Measurements from ENCODE around the gene LHFPL3. TPM values are rescaled to one million over a fixed set of nuclear protein-coding genes. Genes with fewer than 3 reads are reported as not detected.

Gene LHFPL3
- total RNA-seq, 1 experiment from 2014 or later, result not detected

- Histone ChIP-seq H3K4me3 (no peak overlapping the region), H3K27me3 (ENCODE audit: insufficient read depth, low read depth) (peaks cover 23% of the 10 kb centered on the region), H3K4me1 (replicated peaks; ENCODE audit: insufficient read depth) (no peaks in the 10 kb centered on the region), H3K27ac (no peak overlapping the region), H4K20me1 (ENCODE audit: insufficient read depth) (no peaks in the 10 kb centered on the region), H3K79me2 (ENCODE audit: low read depth) (no peaks in the 10 kb centered on the region), H3F3A (ENCODE audit: insufficient read depth, low read depth) (no peaks in the 10 kb centered on the region), H2AFZ (no peak overlapping the region), H3K4me2 (no peak overlapping the region), H3K36me3 (ENCODE audit: low read depth) (no peaks in the 10 kb centered on the region), H3K9me2 (ENCODE audit: insufficient read depth) (no peaks in the 10 kb centered on the region), H3K9me3 (ENCODE audit: insufficient read depth, low read depth) (no peaks in the 10 kb centered on the region)
- TF ChIP-seq CTCF (conservative IDR thresholded peaks at IDR 0.05), result no peak
- TF ChIP-seq EZH2 (IDR thresholded peaks at IDR 0.05; ENCODE audit: low read depth), result no peak
- ChIA-PET CTCF (no interaction called here), POLR2A (ENCODE audit: unreplicated experiment) (no interaction called here)
- no peak for DNase-seq
- intact Hi-C loops (cut with micrococcal nuclease; ENCODE audit: unreplicated experiment), result no loop called here
- BruUV-seq (replicated peaks), result no TSS peak
These were observed 430.1 kb downstream of the LHFPL3 start for GRCh38 chr7:104758504-104758903.

GRCh38 chr7:104761892-104762291 is 433.5 kb downstream of the LHFPL3 start:
- ChIA-PET CTCF (no interaction called here), POLR2A (ENCODE audit: unreplicated experiment) (no interaction called here)
- no peaks in the 10 kb centered on the region for H3K36me3 ChIP-seq (ENCODE audit: low read depth)
- no peaks in the 10 kb centered on the region for H3F3A ChIP-seq (ENCODE audit: insufficient read depth, low read depth)
- H4K20me1 ChIP-seq (ENCODE audit: insufficient read depth), result no peaks in the 10 kb centered on the region
- DNase-seq, result no peak
- H3K27me3 ChIP-seq (ENCODE audit: insufficient read depth, low read depth), result peaks cover 30% of the 10 kb centered on the region
- TF ChIP-seq EZH2 (IDR thresholded peaks at IDR 0.05; ENCODE audit: low read depth) (no peak), CTCF (conservative IDR thresholded peaks at IDR 0.05) (no peak)
- BruUV-seq (replicated peaks), result no TSS peak
- no peaks in the 10 kb centered on the region; the same call in 1 of the 2 replicates for H3K9me2 ChIP-seq (ENCODE audit: insufficient read depth)
- no peaks in the 10 kb centered on the region for H3K4me1 ChIP-seq (replicated peaks; ENCODE audit: insufficient read depth)
- H3K27ac ChIP-seq, result no peak overlapping the region
- no peak overlapping the region for H3K4me2 ChIP-seq
- intact Hi-C loops (cut with micrococcal nuclease; ENCODE audit: unreplicated experiment), result no loop called here
- no peaks in the 10 kb centered on the region for H3K79me2 ChIP-seq (ENCODE audit: low read depth)
- H3K4me3 ChIP-seq, result no peak overlapping the region
- H3K9me3 ChIP-seq (ENCODE audit: insufficient read depth, low read depth), result no peaks in the 10 kb centered on the region
- H2AFZ ChIP-seq, result no peak overlapping the region

- Histone ChIP-seq H3K4me1 (replicated peaks; ENCODE audit: insufficient read depth) (no peaks in the 10 kb centered on the region), H3K9me2 (ENCODE audit: insufficient read depth) (no peaks in the 10 kb centered on the region; the same call in 1 of the 2 replicates), H4K20me1 (ENCODE audit: insufficient read depth) (no peaks in the 10 kb centered on the region), H3F3A (ENCODE audit: insufficient read depth, low read depth) (no peaks in the 10 kb centered on the region), H3K4me3 (no peak overlapping the region), H3K27me3 (ENCODE audit: insufficient read depth, low read depth) (peaks cover 23% of the 10 kb centered on the region), H3K27ac (no peak overlapping the region), H3K79me2 (ENCODE audit: low read depth) (no peaks in the 10 kb centered on the region), H3K9me3 (ENCODE audit: insufficient read depth, low read depth) (no peaks in the 10 kb centered on the region), H3K36me3 (ENCODE audit: low read depth) (no peaks in the 10 kb centered on the region), H3K4me2 (no peak overlapping the region), H2AFZ (no peak overlapping the region)
- intact Hi-C loops (cut with micrococcal nuclease; ENCODE audit: unreplicated experiment), result no loop called here
- ChIA-PET CTCF (no interaction called here), POLR2A (ENCODE audit: unreplicated experiment) (no interaction called here)
- no TSS peak for BruUV-seq (replicated peaks)
- DNase-seq, result no peak
- no peak for TF ChIP-seq CTCF (conservative IDR thresholded peaks at IDR 0.05)
- TF ChIP-seq EZH2 (IDR thresholded peaks at IDR 0.05; ENCODE audit: low read depth), result no peak
These were observed 438.7 kb downstream of the LHFPL3 start for GRCh38 chr7:104767113-104767512.
